H1 (cell line): ENCODE data around the gene TMEM236. TPM values are rescaled to one million over a fixed set of nuclear protein-coding genes. Genes with fewer than 3 reads are reported as not detected.

Source experiments
- CTCF ChIA-PET: fragments of 300-600 bp; sonication (Branson Sonifier 250); formaldehyde crosslinking; loops from one replicate; lab custom pipeline; 2021; ENCODE audit not compliant: partially characterized antibody; lab: Charles Lee
- POLR2A ChIA-PET: fragments of 300-600 bp; sonication (Branson Sonifier 250); formaldehyde crosslinking; loops from one replicate; lab custom pipeline; 2021; ENCODE audit warnings: inconsistent platforms; ENCODE audit not compliant: partially characterized antibody; lab: Charles Lee
- DNase-seq, 2 experiments: peaks; one replicate each; pipeline versions ENCODE4 v3.0.0 to v3.0.0-alpha.2; 2010 to 2022; ENCODE audit warnings: low spot score in 2 of 2, low read depth in 1 of 2, mixed read lengths in 1 of 2
- FAIRE-seq: peaks from 2 replicates; lab custom pipeline; 2011; peaks lifted over from hg19 to GRCh38; lab: Jason Lieb, UNC
- H2AFZ ChIP-seq: 2 replicates; pipeline ENCODE4 v1.8.1; 2012; ENCODE audit warnings: low read length, inconsistent platforms
- H2AK5ac ChIP-seq: 2 replicates; pipeline ENCODE4 v1.6.1; 2013; ENCODE audit warnings: low read depth, low read length
- H2BK120ac ChIP-seq: replicated peaks from 2 replicates; pipeline ENCODE3; 2013; ENCODE audit warnings: low read depth, low read length, inconsistent platforms
- H2BK12ac ChIP-seq: 2 replicates; pipeline ENCODE4 v1.6.1; 2013; ENCODE audit warnings: low read depth, low read length
- H2BK15ac ChIP-seq: 2 replicates; pipeline ENCODE4 v1.6.1; 2013; ENCODE audit warnings: low read length
- H2BK20ac ChIP-seq: 2 replicates; pipeline ENCODE4 v1.6.1; 2013; ENCODE audit warnings: low read length
- H2BK5ac ChIP-seq: 2 replicates; pipeline ENCODE4 v1.6.1; 2013; ENCODE audit warnings: low read depth, low read length
- H3K14ac ChIP-seq: 2 replicates; pipeline ENCODE4 v1.6.1; 2013; ENCODE audit warnings: inconsistent platforms; ENCODE audit not compliant: insufficient read length
- H3K18ac ChIP-seq: 2 replicates; pipeline ENCODE4 v1.6.1; 2013; ENCODE audit warnings: low read length; ENCODE audit errors: extremely low read depth
- H3K23ac ChIP-seq: 2 replicates; pipeline ENCODE4 v1.6.1; 2013; ENCODE audit warnings: inconsistent platforms; ENCODE audit not compliant: insufficient read length
- H3K23me2 ChIP-seq: 2 replicates; pipeline ENCODE4 v1.6.1; 2013; ENCODE audit warnings: low read depth, low read length
- H3K27ac ChIP-seq: 2 replicates; pipeline ENCODE4 v1.6.1; 2011; ENCODE audit warnings: low read depth, low read length, inconsistent platforms
- H3K27me3 ChIP-seq, 4 experiments: replicated peaks in 1 of 4; 1 replicate in 1 of 4; 2 replicates in 3 of 4; pipeline versions ENCODE4 v1.6.1 to v1.8.1; 2011 to 2013; ENCODE audit warnings: low read length in 3 of 4, mild to moderate bottlenecking in 3 of 4, inconsistent platforms in 2 of 4, mixed read lengths in 2 of 4, moderate library complexity in 1 of 4; ENCODE audit not compliant: control insufficient read depth in 3 of 4, insufficient read depth in 3 of 4; ENCODE audit errors: extremely low read depth in 1 of 4
- H3K36me3 ChIP-seq, 4 experiments: 2 replicates each; pipeline versions ENCODE4 v1.6.1 to v1.8.1; 2011 to 2013; ENCODE audit warnings: mild to moderate bottlenecking in 4 of 4, low read length in 3 of 4, moderate library complexity in 2 of 4, control low read depth in 1 of 4, inconsistent platforms in 1 of 4; ENCODE audit not compliant: insufficient read depth in 4 of 4, control insufficient read depth in 2 of 4
- H3K4ac ChIP-seq: replicated peaks from 2 replicates; pipeline ENCODE3; 2013; ENCODE audit warnings: low read length, low read depth, mixed read lengths, inconsistent platforms; ENCODE audit not compliant: insufficient read length
- H3K4me1 ChIP-seq, 4 experiments: replicated peaks in 1 of 4; 1 replicate in 1 of 4; 2 replicates in 3 of 4; pipeline versions ENCODE4 v1.6.1 to v1.8.1; 2011 to 2013; ENCODE audit warnings: low read length in 3 of 4, inconsistent platforms in 2 of 4, mixed read lengths in 1 of 4; ENCODE audit not compliant: insufficient read depth in 4 of 4, control insufficient read depth in 3 of 4
- H3K4me2 ChIP-seq, 2 experiments: 2 replicates each; pipeline versions ENCODE4 v1.6.1 to v1.8.1; 2011 to 2013; ENCODE audit warnings: low read depth in 2 of 2, low read length in 2 of 2, control low read depth in 1 of 2, inconsistent platforms in 1 of 2, mild to moderate bottlenecking in 1 of 2; ENCODE audit not compliant: insufficient read depth in 1 of 2
- H3K4me3 ChIP-seq, 4 experiments: fragments of 200-600, 300-600 bp in 1 of 4; sonication (generic), shearing (Covaris generic), sonication (Bioruptor Twin) in 1 of 4; 2 replicates each; pipeline versions ENCODE4 v1.5.1 to v1.8.1; 2011 to 2016; ENCODE audit warnings: low read length in 4 of 4, low read depth in 3 of 4, control low read depth in 2 of 4, inconsistent platforms in 2 of 4, mild to moderate bottlenecking in 2 of 4, mixed read lengths in 1 of 4, moderate library complexity in 1 of 4; ENCODE audit not compliant: insufficient read depth in 2 of 4; ENCODE audit errors: extremely low read depth in 1 of 4
- H3K56ac ChIP-seq: replicated peaks from 2 replicates; pipeline ENCODE3; 2013; ENCODE audit warnings: low read depth, mild to moderate bottlenecking, mixed read lengths, low read length, inconsistent platforms; ENCODE audit not compliant: insufficient read length
- H3K79me1 ChIP-seq: 2 replicates; pipeline ENCODE4 v1.6.1; 2013; ENCODE audit warnings: low read depth, low read length, control low read depth
- H3K79me2 ChIP-seq, 2 experiments: 2 replicates each; pipeline versions ENCODE4 v1.6.1 to v1.8.1; 2012 to 2013; ENCODE audit warnings: low read length in 2 of 2, mild to moderate bottlenecking in 2 of 2, inconsistent platforms in 1 of 2; ENCODE audit not compliant: insufficient read depth in 2 of 2, control insufficient read depth in 1 of 2
- H3K9ac ChIP-seq, 4 experiments: replicated peaks in 1 of 4; 1 replicate in 1 of 4; 2 replicates in 3 of 4; pipeline versions ENCODE4 v1.6.1 to v1.8.1; 2011 to 2013; ENCODE audit warnings: low read depth in 3 of 4, low read length in 3 of 4, control low read depth in 2 of 4, mild to moderate bottlenecking in 2 of 4, moderate library complexity in 2 of 4, inconsistent platforms in 1 of 4; ENCODE audit errors: extremely low read depth in 1 of 4
- H3K9me3 ChIP-seq, 2 experiments: 2 replicates each; pipeline versions ENCODE4 v1.6.1 to v1.8.1; 2012 to 2013; ENCODE audit warnings: mild to moderate bottlenecking in 2 of 2, moderate library complexity in 2 of 2, control low read depth in 1 of 2, inconsistent platforms in 1 of 2, low read depth in 1 of 2, low read length in 1 of 2, mixed read lengths in 1 of 2; ENCODE audit not compliant: insufficient read depth in 2 of 2
- H4K20me1 ChIP-seq, 2 experiments: replicated peaks in 1 of 2; 2 replicates each; pipeline versions ENCODE3 to v1.8.1; 2011 to 2013; ENCODE audit warnings: inconsistent platforms in 2 of 2, low read length in 2 of 2, mild to moderate bottlenecking in 1 of 2; ENCODE audit not compliant: insufficient read depth in 2 of 2, control insufficient read depth in 1 of 2
- H4K5ac ChIP-seq: 2 replicates; pipeline ENCODE4 v1.6.1; 2013; ENCODE audit warnings: low read length, low read depth, mixed read lengths, inconsistent platforms; ENCODE audit not compliant: insufficient read length
- H4K8ac ChIP-seq: 2 replicates; pipeline ENCODE4 v1.8.0; 2013; ENCODE audit warnings: mild to moderate bottlenecking, moderate library complexity, low read length, inconsistent platforms; ENCODE audit not compliant: insufficient read depth; ENCODE audit errors: extremely low read depth
- H4K91ac ChIP-seq: replicated peaks from 2 replicates; pipeline ENCODE3; 2013; ENCODE audit warnings: low read length, mixed read lengths, inconsistent platforms; ENCODE audit not compliant: insufficient read length
- BCL11A ChIP-seq, 2 experiments: IDR thresholded peaks; one replicate each; pipeline ENCODE4 v1.6.1; 2011; ENCODE audit warnings: low read depth in 2 of 2, low read length in 2 of 2, mild to moderate bottlenecking in 2 of 2
- CBX5 ChIP-seq: fragments of 300-800, 300-1000 bp; sonication (generic); IDR thresholded peaks from 2 replicates; pipeline ENCODE4 v1.7.1; 2016; ENCODE audit warnings: antibody characterized with exemption, low read length, low read depth
- HDAC2 ChIP-seq, 2 experiments: fragments of 300-600 bp in 1 of 2; sonication (generic) in 1 of 2; IDR thresholded peaks; 2 replicates each; pipeline ENCODE4 v1.6.1; 2011 to 2012; ENCODE audit warnings: low read depth in 2 of 2, low read length in 2 of 2, mild to moderate bottlenecking in 2 of 2, moderate library complexity in 2 of 2, borderline replicate concordance in 1 of 2, inconsistent platforms in 1 of 2
- NANOG ChIP-seq: IDR thresholded peaks from 2 replicates; pipeline ENCODE4 v1.6.1; 2011; ENCODE audit warnings: low read length, low read depth, mild to moderate bottlenecking, inconsistent platforms; ENCODE audit not compliant: insufficient read depth, poor library complexity, severe bottlenecking
- POLR2A ChIP-seq, 2 experiments: IDR thresholded peaks; 1 replicate in 1 of 2; 2 replicates in 1 of 2; pipeline ENCODE4 v1.6.1; 2011; ENCODE audit warnings: low read depth in 2 of 2, low read length in 2 of 2, mild to moderate bottlenecking in 2 of 2; ENCODE audit errors: control extremely low read depth in 1 of 2
- WGBS, 2 experiments: shearing (Covaris generic) in 1 of 2; methylation state at CpG; one replicate each; pipeline versions ENCODE4 v1.1.6 to v1.1.7; 2013 to 2015; ENCODE audit warnings: low lambda C conversion rate in 2 of 2, mixed read lengths in 2 of 2, inconsistent platforms in 1 of 2, low coverage in 1 of 2, missing lambda C conversion rate in 1 of 2; ENCODE audit not compliant: insufficient replicate concordance in 2 of 2, insufficient coverage in 1 of 2, insufficient read length in 1 of 2; ENCODE audit errors: extremely low coverage in 1 of 2, missing lambda C conversion rate in 1 of 2; 5-methylcytosine and 5-hydroxymethylcytosine counted together
- polyA plus RNA-seq, 7 experiments: library from polyadenylated mRNA; depleted of rRNA in 3 of 7; stranded (reverse) in 5 of 7; unstranded in 2 of 7; fragments of >200 nt in 5 of 7; fragments of 200-250 nt in 2 of 7; gene quantifications; 1 replicate in 5 of 7; 2 replicates in 1 of 7; 4 replicates in 1 of 7; pipeline versions ENCODE4 v1.2.1 to v1.2.3, GENCODE V29; 2011 to 2013; ENCODE audit warnings: missing spikeins in 2 of 7, mixed read lengths in 2 of 7
- total RNA-seq: library from RNA; stranded (reverse); fragmentation: NEBNext Ultra II Directional; extraction: Animal tissue kit (Norgen Biotek cat#: 25700); gene quantifications from 2 replicates; pipeline ENCODE4 v1.2.1, GENCODE V29; 2021

TMEM236 gene
- total and polyA plus RNA-seq, 2 of the 8 experiments (the other 6 are each of a cell fraction or from before 2014, with no cell fraction given) = 0.02 to 0.07 TPM

DNA sequence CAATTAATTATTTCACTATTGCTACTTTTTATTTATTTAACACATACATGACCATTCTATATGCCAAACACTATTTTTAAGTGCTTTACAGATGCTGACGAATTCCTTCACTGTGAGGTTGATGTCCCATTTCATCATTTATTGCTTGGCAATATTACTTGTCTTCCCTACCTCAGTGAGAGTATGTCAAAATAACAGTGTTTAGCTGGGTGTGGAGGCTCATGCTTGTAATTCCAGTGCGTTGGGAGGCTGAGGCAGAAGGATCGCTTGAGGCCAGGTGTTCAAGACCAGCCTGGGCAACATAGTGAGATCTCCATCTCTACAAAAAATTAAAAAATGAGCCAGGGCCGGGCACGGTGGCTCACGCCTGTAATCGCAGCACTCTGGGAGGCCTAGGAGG lies 37.4 kb downstream of the TMEM236 start:
- POLR2A ChIA-PET = no interaction called here

More for the DNA sequence above, 37.4 kb downstream of the TMEM236 start:
- Histone ChIP-seq H3K4me3 (no peak overlapping the region), H3K9me3 (no peaks in the 10 kb centered on the region), H2BK15ac (no peak overlapping the region), H3K79me1 (no peaks in the 10 kb centered on the region), H3K9ac (no peak overlapping the region), H3K23ac (no peak overlapping the region), H4K91ac (no peak overlapping the region), H2BK20ac (no peak overlapping the region), H2AK5ac (no peak overlapping the region), H2BK5ac (no peak overlapping the region), H3K4ac (no peak overlapping the region), H3K4me1 (no peaks in the 10 kb centered on the region; a peak in 1 of 7 replicates), H3K4me2 (no peak overlapping the region), H2BK12ac (no peak overlapping the region), H3K36me3 (no peaks in the 10 kb centered on the region), H4K5ac (no peak overlapping the region), H3K79me2 (no peaks in the 10 kb centered on the region), H3K14ac (no peak overlapping the region), H2AFZ (no peak overlapping the region), H4K8ac (no peak overlapping the region), H3K23me2 (no peaks in the 10 kb centered on the region), H3K27ac (no peak overlapping the region), H3K27me3 (no peaks in the 10 kb centered on the region), H3K56ac (no peak overlapping the region), H3K18ac (no peak overlapping the region), H4K20me1 (no peaks in the 10 kb centered on the region), H2BK120ac (no peak overlapping the region)
- no peak for TF ChIP-seq CBX5
- TF ChIP-seq BCL11A (IDR thresholded peaks at IDR 0.05; ENCODE audit: low read depth in 2 of 2, low read length in 2 of 2) = no peak
- TF ChIP-seq NANOG = no peak
- no peak for TF ChIP-seq POLR2A (IDR thresholded peaks at IDR 0.05; ENCODE audit: control extremely low read depth in 1 of 2, low read depth in 2 of 2, low read length in 2 of 2)
- no peak for TF ChIP-seq HDAC2 (IDR thresholded peaks at IDR 0.05; ENCODE audit: borderline replicate concordance in 1 of 2, low read depth in 2 of 2, low read length in 2 of 2)
- FAIRE-seq = no peak
- CTCF ChIA-PET = interaction anchor here (0.6 to 3.9 kb wide), 4 partner anchors 9 to 16 kb away, joined by 3 to 18 read pairs (median 7); no protein-coding TSS in a partner anchor
- DNase-seq = no peak
- 96% methylated on average over 7 of the region's 7 CpGs; no CpG with 5 or more reads in 1 of the 2 experiments for WGBS, 2 experiments
